ENCODE results near the gene ARHGAP4.

The ARHGAP4 gene

DNA sequence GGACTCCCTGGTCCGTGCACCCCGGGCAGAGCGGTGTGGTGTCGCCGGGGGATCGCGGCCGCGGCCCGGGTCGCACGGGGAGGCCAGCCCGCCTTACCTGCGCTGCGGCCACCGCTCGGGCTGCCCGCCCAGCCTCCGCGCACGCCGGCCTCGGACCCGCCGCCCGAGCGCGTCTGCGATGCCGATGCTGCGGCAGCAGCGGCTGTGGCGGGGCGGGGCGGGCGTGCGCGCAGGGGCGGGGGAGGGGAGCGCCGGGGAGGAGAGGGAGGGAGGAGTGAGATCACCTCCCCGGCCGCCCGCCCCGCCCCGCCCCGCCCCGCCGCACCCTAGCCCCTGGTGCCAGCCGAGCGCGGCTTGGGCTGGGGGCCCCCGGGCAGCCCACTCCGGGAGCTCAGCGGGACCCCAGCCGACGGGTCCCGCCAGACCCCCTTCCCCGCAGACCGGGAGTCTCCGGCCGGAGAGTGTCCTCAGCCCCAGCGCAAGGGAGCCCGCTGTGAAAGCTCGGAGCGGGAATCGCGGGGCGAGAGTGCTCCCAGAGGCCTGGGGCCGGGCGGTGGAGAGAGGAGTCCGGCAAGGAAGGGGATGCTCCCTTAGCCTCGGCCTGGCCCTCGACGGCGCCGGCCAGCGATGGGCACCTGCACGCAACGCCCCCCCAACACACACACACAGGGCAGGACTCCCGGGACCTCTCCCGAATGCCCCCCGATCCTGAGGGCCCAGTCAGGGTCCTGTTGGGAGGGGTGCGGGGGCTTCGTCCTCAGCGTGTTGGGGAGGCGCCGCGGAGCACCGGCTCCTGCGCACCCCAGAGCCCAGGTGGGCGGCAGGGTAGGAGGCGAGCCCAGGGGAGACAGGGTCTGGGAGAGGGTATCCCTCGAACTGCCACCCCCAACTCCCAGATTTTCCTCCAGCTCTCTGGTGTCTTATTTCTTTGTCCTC is 39.8 kb downstream of the ARHGAP4 start, which contains the start of gene L1CAM:
Gene L1CAM, minus strand, starts transcription at position 206 of the 936 bp plus-strand sequence. CDS start 10,337 bp downstream, outside the sequence.
- ChIA-PET POLR2A (ENCODE audit: low non-redundant PET) (no interaction called here), CTCF (interaction anchor here (0.7 kb wide), 1 partner anchor 65 kb away, joined by 4 read pairs; no protein-coding TSS in a partner anchor)
- peak within 1 kb of the TSS; percentile 66 for H3K27ac ChIP-seq
- peak; percentile 34 for DNase-seq (ENCODE audit: low spot score)
- TF ChIP-seq, protein P1, sequence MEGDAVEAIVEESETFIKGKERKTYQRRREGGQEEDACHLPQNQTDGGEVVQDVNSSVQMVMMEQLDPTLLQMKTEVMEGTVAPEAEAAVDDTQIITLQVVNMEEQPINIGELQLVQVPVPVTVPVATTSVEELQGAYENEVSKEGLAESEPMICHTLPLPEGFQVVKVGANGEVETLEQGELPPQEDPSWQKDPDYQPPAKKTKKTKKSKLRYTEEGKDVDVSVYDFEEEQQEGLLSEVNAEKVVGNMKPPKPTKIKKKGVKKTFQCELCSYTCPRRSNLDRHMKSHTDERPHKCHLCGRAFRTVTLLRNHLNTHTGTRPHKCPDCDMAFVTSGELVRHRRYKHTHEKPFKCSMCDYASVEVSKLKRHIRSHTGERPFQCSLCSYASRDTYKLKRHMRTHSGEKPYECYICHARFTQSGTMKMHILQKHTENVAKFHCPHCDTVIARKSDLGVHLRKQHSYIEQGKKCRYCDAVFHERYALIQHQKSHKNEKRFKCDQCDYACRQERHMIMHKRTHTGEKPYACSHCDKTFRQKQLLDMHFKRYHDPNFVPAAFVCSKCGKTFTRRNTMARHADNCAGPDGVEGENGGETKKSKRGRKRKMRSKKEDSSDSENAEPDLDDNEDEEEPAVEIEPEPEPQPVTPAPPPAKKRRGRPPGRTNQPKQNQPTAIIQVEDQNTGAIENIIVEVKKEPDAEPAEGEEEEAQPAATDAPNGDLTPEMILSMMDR (conservative IDR thresholded peaks at IDR 0.05; ENCODE audit: low read depth) = no peak

DNA sequence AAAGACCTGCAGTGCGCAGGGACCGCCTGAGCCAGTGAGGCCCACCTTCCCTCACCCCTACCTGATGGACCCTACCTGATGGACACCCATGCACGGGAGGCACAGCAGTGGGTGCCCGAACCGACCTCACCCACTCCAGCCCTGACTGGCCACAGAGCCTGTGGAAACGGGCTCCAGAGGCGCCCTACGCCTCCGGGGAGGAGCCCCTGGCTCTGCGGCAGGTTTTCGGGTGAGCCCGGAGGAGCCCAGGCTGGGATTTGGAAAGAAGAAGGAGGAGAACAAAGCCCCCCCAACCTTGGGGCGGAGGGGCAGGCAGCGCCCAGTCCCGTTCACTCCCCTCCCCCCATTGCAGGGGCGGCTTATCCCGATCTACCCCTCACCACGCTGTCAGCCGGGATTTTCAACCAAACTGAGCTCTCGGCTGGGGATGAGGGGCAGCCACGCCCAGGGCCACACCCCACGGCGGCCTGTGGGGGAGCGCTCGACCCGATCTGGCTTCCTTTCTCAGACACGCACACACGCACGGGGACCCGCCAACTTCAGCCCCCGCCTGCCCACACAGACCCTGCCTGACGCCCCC is 40.8 kb downstream of the ARHGAP4 start:
- CTCF ChIA-PET = interaction anchor here (0.6 to 1.0 kb wide), 4 partner anchors 64 to 126 kb away, joined by 3 to 6 read pairs (median 4); no protein-coding TSS in a partner anchor
- TF ChIP-seq, protein P1 (conservative IDR thresholded peaks at IDR 0.05; ENCODE audit: low read depth) = no peak
- no peak for DNase-seq (ENCODE audit: low spot score)
- POLR2A ChIA-PET (ENCODE audit: low non-redundant PET) = no interaction called here
- H3K27ac ChIP-seq = peak overlapping the region; percentile 66

DNA sequence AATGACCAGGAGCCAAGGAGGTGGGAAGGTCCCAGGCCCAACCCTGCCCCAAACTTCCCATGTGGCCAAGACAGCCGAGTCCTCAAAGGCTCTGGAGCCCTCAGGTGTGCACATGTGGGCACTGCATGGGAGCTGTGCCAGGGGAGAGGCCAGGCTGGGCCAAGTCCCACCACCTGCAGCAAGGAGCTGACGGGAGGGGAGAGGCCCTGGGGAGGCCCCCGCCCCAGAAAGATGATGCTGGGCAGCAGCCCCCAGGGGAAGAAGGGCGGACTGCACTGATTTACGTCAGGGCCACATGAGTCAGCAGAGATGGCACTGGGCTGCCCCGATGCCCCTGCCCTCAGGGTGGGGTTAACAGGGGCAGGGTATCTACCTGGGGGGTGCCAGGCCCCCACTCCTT is 41.5 kb downstream of the ARHGAP4 start:
- ChIA-PET POLR2A (ENCODE audit: low non-redundant PET) (no interaction called here), CTCF (interaction anchor here (0.6 to 1.5 kb wide), 4 partner anchors 38 to 125 kb away, joined by 3 to 6 read pairs (median 4); no protein-coding TSS in a partner anchor)
- peak; percentile 31 for DNase-seq (ENCODE audit: low spot score)
- TF ChIP-seq, protein P1 (conservative IDR thresholded peaks at IDR 0.05; ENCODE audit: low read depth) = no peak; the same call in 1 of the 2 replicates
- H3K27ac ChIP-seq = peak overlapping the region; percentile 66

DNA sequence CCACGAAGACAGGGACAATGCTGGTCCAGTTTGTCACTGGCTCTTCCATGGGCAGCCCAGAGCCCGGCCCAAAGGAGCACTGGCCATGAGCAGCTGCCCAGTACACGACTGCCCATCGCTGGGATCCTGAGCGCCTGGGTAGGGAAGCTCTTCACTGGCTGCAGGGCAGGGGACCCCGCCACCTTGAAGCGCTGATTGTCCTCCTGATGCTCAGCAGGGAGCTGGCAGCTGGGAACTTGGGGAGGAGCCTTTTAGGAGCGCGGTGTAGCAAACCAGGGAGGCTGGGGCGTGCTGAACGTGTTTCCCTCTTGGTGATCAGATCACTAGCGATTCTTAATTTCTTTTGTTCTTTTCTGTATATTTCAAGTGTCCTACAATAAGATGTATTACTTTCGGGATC is 41.9 kb downstream of the ARHGAP4 start:
- POLR2A ChIA-PET (ENCODE audit: low non-redundant PET) = no interaction called here
- H3K27ac ChIP-seq = peak overlapping the region; percentile 66

DNA sequence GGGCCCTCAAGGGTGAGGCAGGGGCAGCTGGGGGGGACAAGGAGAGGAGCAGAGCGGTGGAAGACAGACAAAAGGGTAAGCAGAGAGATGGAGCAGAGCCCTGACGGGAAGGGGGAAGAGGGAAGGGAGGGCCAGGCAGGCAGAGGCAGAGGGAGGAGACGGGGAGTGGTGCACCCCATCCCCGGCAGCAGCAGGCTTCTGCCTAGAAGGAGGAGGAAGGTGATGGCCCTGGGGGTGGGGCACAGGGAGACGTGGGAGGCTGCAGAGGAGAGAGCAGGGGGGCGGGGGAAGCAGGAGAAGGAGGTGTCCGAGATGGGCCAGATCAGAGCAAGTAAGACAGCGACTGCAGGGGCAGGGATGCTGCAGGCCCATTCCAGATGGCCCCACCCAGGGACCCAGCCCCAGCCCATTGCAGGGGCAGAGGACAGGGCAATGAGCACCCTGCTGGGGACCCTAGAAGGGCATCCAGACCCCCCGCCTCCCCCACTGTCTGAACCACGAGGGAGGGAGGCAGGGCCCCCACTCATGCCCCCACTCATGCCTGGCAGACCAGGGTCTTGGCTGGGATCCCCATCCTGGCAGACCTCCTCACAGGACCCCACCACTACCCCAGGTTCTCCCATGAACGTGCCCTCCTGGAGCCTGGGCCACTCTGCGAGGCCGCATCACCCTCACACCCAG is 42.8 kb downstream of the ARHGAP4 start:
- DNase-seq (ENCODE audit: low spot score) = no peak
- POLR2A ChIA-PET (ENCODE audit: low non-redundant PET) = no interaction called here

More for the DNA sequence above, 41.9 kb downstream of the ARHGAP4 start:
- TF ChIP-seq, protein P1 (conservative IDR thresholded peaks at IDR 0.05; ENCODE audit: low read depth) = no peak
- CTCF ChIA-PET = interaction anchor here (0.7 to 1.5 kb wide), 4 partner anchors 39 to 121 kb away, joined by 3 to 6 read pairs (median 4); no protein-coding TSS in a partner anchor
- DNase-seq (ENCODE audit: low spot score) = no peak

More for the DNA sequence above, 42.8 kb downstream of the ARHGAP4 start:
- CTCF ChIA-PET = interaction anchor here (0.7 to 1.5 kb wide), 2 partner anchors 40 to 56 kb away, joined by 4 to 5 read pairs; no protein-coding TSS in a partner anchor
- no peak overlapping the region; the same call in 1 of the 2 replicates for H3K27ac ChIP-seq
- TF ChIP-seq, protein P1 (conservative IDR thresholded peaks at IDR 0.05; ENCODE audit: low read depth) = no peak

Data from RWPE1 (cell line).